Left lobe of liver (tissue), 2 donors: ENCODE measurements around the gene RPN1. TPM values are rescaled to one million over a fixed set of nuclear protein-coding genes. Genes with fewer than 3 reads are reported as not detected.
"Not testable (repeated sequence)": the region's sequence is repeated elsewhere in the genome, so short reads cannot be mapped to it uniquely, and the experiment has no call there.

Experiments used
- ATAC-seq: fragments of 200-7000 bp; cut with Tn5 transposase; one replicate; pipeline ENCODE4 v1.9.1; 2020; ENCODE audit warnings: mild to moderate bottlenecking, moderate library complexity
- DNase-seq: peaks from one replicate; pipeline ENCODE4 v3.0.0-alpha.2; 2020; ENCODE audit warnings: low spot score
- total RNA-seq: library from RNA; stranded (reverse); gene quantifications from one replicate; pipeline ENCODE4 v1.2.1, GENCODE V29; 2021
- donor health status: DM: no; HTN: no; CAD: no; lungs with moderate emphysema.
- donor health status: DM: no; HTN: yes; CAD: no.

Gene RPN1
- total RNA-seq, 1 donor from 2014 or later: 198 TPM

GRCh38 chr3:128613083-128613829 lies 37.4 kb downstream of the RPN1 start:
- DNase-seq: no peak
- ATAC-seq: no peak

DNA sequence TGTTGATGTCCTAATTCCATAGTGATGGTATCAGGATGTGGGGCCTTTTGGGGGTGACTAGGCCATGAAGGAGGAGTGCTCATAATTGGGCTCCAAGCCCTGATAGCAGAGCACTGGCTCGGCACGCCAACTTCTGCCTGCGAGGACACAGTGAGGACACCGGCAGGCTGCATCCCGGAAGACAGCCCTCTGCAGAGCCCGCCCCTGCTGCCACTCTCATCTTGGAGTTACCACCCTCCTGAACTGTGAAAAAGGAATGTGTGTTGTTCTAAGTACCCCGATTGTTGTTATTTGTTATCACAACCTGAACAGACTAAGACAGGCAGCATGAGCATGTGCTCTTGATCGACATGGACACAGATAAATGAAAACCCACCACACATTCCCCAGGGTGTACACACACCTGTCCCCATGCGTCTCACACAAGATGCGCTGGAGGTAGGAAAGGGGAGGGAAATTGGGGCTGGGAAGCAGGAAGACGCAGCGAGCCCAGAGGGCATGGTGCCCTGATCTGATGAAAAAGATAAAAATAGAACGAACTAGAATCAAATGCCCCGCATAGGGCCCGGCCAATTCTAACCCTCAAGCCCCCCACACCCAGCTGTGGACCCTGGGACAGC lies 40.1 kb downstream of the RPN1 start:
- no peak for DNase-seq
- no peak for ATAC-seq

DNA sequence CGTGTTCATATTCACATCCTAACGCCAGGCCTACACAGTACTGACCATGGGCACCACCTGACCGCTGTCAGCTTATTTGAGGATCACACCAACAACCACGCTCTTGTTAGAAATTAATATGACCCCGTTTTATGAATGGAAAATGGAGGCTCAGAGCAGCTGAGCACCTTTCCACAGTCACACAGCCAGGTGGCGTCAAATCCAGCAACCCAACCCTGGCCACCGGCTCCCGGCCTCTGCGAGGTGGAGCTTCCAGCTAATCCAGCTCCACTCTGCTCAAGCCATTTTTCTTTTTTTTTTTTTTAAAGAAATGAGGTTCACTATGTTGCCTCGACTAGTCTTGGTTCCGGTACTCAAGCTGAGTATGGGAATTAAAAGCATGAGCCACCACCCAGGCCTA lies 41.3 kb downstream of the RPN1 start:
- no peak for DNase-seq
- ATAC-seq: no peak

DNA sequence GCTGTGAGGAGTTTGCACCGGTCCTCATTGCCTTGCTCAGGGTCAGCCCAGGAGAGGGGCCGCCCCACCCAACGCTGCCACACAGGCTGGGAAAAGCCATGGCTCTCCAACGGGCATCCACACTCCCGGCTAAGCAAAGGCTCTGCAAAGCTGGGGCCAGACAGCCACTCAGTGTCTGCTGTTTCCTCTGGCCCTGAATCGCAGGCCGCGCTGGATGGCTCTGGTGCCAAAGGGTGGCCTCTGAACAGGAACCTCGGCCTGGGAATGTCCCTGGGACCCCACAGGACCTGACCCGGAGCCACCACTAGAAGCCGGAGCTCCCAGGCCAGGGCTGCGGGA lies 42.9 kb downstream of the RPN1 start:
- ATAC-seq: peak; percentile 52
- DNase-seq: no peak

- DNase-seq: no peak
- ATAC-seq: no peak
These were observed 44.5 kb downstream of the RPN1 start for GRCh38 chr3:128606094-128606493.

DNA sequence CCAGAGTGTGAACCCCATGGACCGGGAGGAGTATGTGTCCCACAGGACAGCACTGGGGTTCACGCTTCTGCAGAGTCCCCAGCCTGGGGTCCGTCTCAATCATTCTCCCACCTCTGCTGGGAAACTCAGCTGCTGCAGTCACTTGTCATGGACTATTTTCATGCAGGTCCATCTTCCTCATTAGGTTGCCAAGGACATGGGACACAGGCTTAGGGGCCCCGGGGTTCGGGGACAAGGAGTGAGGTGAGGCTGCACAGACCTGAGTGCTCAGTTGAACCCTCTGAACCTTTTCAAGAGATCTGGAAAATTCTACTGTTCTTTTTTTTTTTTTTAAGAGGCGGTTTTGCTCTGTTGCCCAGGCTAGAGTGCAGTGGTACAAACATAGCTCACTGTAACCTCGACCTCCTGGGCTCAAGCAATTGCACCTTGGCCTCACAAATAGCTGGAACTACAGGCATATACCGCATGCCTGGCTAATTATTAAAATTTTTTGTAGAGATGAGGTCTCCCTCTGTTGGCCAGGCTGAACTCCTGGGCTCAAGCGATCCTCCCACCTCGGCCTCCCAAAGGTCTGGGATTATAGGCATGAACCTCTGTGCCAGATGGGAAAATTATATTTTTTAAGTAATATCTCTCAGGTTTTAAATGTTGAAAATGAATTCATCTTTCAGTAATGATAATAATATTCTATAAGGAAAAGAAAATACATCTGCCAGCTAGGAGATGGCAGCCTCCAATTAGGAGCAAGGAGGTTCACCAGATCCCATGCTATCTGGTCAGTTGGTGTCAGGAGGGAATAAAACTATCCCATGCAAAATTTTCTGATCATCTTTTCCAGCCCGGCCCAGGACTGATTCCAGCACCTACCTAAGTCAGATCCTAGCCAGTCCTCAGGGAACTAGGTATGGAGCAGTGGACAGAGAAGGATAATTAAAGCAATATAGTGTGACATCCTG lies 45.2 kb downstream of the RPN1 start:
- peak; percentile 66 for DNase-seq
- ATAC-seq: peak; percentile 56

DNA sequence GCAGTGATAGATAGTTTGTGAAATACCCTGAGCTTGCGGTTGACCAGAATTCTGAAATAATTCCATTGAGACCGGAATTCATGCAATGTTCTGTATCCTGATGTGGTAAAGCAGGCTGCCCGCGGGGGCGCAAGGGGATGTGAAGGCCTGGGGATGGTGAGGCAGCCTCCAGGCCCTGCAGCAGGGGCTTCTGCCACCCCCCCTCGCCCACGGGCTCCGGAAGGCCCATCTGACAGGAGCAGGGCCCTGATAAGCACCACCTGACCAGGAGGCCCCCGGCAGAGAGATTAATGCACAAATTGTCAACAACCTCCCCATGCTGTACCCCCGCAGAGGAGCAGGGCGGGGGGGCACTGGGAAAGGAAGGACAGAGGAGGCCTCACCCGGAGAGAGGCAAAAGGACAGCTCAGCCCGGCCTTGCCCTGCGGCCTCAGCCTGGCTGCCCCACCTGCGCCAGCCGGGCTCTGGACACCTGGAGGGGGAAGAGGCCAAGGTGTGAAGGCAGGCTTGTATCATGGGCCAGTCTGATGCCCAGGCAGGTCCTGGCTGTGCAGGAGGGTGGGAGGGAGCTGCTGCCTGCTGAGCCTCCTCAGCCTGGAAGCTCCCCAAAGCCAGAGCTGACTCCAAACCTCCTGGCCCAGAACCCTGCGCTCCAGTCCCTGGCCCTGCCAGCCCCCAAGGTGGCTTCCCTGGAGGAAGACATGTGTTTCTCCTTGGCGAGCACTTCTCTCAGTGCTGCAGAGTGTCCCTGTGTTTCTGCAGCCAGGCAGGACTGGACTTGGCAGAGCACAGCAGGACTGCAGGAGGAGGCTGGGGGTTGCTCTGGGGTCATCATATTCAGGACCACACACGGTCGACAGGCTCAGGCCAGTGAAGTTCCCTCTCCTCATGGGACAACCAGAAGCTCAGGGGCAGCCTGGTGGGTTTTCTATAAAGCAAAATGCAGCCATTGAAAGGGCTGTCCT lies 46.5 kb downstream of the RPN1 start:
- no peak for DNase-seq
- ATAC-seq: no peak

- ATAC-seq: no peak
These were observed 47.3 kb downstream of the RPN1 start for GRCh38 chr3:128603313-128603712.

DNA sequence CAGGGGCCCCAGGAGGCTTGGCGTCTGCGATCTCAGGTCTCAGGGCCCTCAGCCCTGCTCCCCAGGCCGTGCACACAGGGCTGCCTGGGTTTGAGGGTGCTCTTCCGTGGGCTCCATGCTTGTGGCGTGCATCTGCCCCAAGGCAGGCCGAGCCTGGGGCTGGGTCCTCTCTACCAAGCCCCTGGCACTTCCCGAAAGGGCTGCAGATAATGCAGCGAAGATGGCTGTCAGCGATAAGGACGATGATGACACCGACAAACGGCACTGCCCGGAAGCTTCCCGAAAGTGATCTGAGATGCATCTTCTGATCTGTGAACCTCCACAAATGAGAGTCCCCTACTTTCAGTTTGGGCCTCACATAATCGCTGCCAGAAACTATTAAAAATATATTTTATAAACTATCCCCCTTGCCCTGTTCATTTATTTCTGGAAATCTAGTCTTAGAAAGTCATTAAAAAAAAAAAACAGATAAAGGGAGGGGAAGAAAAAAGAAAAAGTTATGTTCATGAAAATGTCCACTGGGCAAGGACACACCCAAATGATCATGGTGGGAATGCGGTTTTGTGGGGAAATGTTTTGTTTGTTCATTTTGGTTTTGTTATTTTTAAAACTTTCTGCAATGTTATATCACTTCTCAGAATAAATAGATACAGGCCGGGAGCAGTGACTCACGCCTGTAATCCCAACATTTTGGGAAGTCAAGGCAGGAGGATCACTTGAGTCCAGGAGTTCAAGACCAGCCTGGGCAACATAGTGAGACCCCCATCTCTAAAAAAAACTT lies 51.5 kb downstream of the RPN1 start:
- no peak for ATAC-seq
- DNase-seq: no peak

More at GRCh38 chr3:128603313-128603712, 47.3 kb downstream of the RPN1 start:
- DNase-seq: no peak

DNA sequence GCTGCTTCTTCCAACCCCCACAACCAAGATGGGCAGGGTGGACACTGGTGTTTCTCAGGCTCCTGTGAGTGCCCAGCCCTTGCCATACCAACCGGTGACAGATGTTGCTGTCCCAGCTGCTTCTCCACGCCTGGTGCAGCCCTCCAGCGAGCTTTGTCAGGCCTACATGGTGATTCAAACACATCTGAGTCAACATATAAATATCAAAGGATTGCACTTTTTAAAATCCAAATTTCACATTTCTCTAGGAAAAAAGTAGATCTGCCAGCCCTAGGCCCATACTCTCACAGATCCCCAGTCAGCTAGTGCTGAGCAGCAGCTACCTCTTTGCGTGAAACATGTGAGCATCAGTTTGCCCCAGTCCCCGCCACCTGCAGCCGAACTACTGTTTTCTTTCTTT lies 52.7 kb downstream of the RPN1 start:
- DNase-seq: no peak
- ATAC-seq: no peak

DNA sequence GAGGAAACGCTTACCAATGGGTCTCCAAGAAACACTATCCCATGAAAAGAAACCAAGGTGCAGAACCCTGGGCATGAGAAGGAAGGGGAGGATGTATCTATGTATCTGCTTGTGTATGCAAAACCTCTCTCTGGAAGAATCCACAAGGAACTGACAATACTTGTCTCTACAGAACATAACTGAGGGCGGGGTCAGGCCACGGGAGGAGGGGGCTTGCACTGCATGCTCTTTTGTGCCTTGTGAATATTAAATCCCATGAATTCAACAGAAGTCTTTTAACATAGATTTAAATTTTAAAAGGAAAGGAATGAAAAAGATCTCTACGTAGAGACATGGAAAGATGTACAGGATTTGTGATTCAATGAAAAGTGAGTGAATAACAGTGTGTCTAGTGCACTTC lies 57.8 kb downstream of the RPN1 start:
- ATAC-seq: no peak
- DNase-seq: no peak

DNA sequence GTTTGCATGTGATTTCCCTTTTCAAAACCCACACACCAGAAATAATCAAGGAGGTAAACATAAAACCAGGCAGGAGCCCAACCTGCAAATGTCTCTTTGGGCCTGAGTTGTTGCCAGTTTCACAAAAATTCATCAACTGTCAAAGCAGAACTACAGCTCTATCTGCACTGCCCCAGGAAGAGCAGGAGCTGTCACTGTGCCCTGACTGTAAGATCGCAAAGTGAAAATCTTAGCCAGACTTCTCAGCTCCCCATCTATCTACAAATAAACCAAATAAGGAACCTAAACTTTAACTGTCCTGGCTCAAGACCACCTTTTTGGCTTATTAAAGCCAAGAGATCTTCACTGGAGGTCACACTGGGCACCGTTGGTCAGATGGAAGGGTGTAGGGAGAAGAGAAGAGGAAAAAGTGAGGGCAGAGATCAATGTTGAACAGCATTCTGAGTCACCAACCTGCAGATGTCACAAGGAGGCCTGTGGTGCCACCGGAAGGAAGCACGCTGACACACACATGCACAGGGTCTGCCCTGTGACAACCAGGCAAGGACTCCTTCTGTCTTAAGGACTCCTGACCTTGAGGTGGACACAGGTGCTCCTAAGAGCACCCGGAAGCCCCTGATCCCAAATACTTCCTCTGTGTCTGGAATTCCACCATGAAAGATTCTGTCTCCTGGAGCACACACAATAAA lies 58.7 kb downstream of the RPN1 start:
- ATAC-seq (no peak), DNase-seq (no peak)

GRCh38 chr3:128590948-128591347 lies 59.7 kb downstream of the RPN1 start:
- ATAC-seq (peak; percentile 94), DNase-seq (no peak)

GRCh38 chr3:128589985-128590384 lies 60.6 kb downstream of the RPN1 start:
- not testable (repeated sequence) for DNase-seq, ATAC-seq

DNA sequence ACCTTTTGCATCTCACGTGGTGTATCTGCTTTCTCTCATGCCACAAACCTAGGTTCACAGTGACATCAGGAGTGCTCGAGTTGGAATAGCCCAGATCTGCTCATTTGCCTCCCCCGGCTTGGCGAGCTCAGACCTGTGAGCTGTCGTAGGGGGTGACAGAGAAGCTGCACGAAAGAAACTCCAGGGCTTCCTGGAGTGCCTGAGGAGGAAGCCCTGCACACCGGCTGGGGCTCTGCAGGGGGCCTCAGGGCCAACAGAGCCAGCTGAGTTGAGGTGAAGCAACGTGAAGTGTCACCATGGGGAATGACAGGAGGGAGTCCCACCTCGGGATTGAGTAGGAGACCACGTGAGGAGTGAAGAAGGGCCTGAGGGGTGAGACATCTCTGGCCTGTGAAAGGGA lies 62.5 kb downstream of the RPN1 start:
- DNase-seq (no peak), ATAC-seq (no peak)

DNA sequence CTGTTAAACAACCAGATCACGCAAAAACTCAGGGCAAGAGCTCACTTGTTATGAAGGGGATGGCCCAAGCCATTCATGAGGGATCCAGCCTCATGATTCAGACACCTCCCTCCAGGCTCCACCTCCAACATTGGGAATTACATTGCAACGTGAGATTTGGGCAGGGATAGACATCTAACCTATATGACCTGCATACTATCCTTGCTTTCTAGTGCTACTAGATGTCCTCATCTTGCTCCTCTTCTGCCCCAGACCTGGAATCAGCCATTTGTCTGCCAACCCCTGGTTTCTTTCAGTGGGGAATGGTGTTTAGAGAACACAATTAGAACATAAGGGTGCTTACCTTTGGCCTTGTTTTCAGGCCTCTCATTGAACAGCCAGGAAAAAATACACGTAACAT lies 63.2 kb downstream of the RPN1 start:
- DNase-seq (no peak), ATAC-seq (no peak)

DNA sequence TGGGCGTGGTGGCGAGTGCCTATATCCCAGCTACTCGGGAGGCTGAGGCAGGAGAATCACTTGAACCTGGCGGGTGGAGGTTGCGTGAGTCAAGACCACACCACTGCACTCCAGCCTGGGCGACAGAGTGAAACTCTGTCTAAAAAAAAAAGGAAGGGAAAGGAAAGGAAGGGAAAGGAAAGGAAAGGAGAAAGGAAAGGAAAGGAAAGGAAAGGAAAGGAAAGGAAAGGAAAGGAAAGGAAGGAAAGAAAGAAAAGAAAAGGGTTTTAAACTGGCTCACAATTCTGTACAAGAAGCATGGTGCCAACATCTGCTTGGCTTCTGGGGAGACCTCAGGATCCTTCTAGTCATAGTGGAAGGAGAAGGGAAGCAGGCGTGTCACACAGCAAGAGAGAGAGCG lies 63.7 kb downstream of the RPN1 start:
- not testable (repeated sequence) for DNase-seq, ATAC-seq

- not testable (repeated sequence) for ATAC-seq, DNase-seq
These were observed 64.2 kb downstream of the RPN1 start for GRCh38 chr3:128586391-128586790.

GRCh38 chr3:128585974-128586373 lies 64.6 kb downstream of the RPN1 start:
- no peak for DNase-seq

More at GRCh38 chr3:128585974-128586373, 64.6 kb downstream of the RPN1 start:
- no peak for ATAC-seq
